H1 (cell line): ENCODE data around the gene GDPD1. TPM values are rescaled to one million over a fixed set of nuclear protein-coding genes. Genes with fewer than 3 reads are reported as not detected.

Source experiments
- CTCF ChIA-PET: fragments of 300-600 bp; sonication (Branson Sonifier 250); formaldehyde crosslinking; loops from one replicate; lab custom pipeline; 2021; ENCODE audit not compliant: partially characterized antibody; lab: Charles Lee
- POLR2A ChIA-PET: fragments of 300-600 bp; sonication (Branson Sonifier 250); formaldehyde crosslinking; loops from one replicate; lab custom pipeline; 2021; ENCODE audit warnings: inconsistent platforms; ENCODE audit not compliant: partially characterized antibody; lab: Charles Lee
- DNase-seq, 2 experiments: peaks; one replicate each; pipeline versions ENCODE4 v3.0.0 to v3.0.0-alpha.2; 2010 to 2022; ENCODE audit warnings: low spot score in 2 of 2, low read depth in 1 of 2, mixed read lengths in 1 of 2
- FAIRE-seq: peaks from 2 replicates; lab custom pipeline; 2011; peaks lifted over from hg19 to GRCh38; lab: Jason Lieb, UNC
- H2AFZ ChIP-seq: 2 replicates; pipeline ENCODE4 v1.8.1; 2012; ENCODE audit warnings: low read length, inconsistent platforms
- H2AK5ac ChIP-seq: 2 replicates; pipeline ENCODE4 v1.6.1; 2013; ENCODE audit warnings: low read depth, low read length
- H2BK120ac ChIP-seq: replicated peaks from 2 replicates; pipeline ENCODE3; 2013; ENCODE audit warnings: low read depth, low read length, inconsistent platforms
- H2BK12ac ChIP-seq: 2 replicates; pipeline ENCODE4 v1.6.1; 2013; ENCODE audit warnings: low read depth, low read length
- H2BK15ac ChIP-seq: 2 replicates; pipeline ENCODE4 v1.6.1; 2013; ENCODE audit warnings: low read length
- H2BK20ac ChIP-seq: 2 replicates; pipeline ENCODE4 v1.6.1; 2013; ENCODE audit warnings: low read length
- H2BK5ac ChIP-seq: 2 replicates; pipeline ENCODE4 v1.6.1; 2013; ENCODE audit warnings: low read depth, low read length
- H3K14ac ChIP-seq: 2 replicates; pipeline ENCODE4 v1.6.1; 2013; ENCODE audit warnings: inconsistent platforms; ENCODE audit not compliant: insufficient read length
- H3K18ac ChIP-seq: 2 replicates; pipeline ENCODE4 v1.6.1; 2013; ENCODE audit warnings: low read length; ENCODE audit errors: extremely low read depth
- H3K23ac ChIP-seq: 2 replicates; pipeline ENCODE4 v1.6.1; 2013; ENCODE audit warnings: inconsistent platforms; ENCODE audit not compliant: insufficient read length
- H3K23me2 ChIP-seq: 2 replicates; pipeline ENCODE4 v1.6.1; 2013; ENCODE audit warnings: low read depth, low read length
- H3K27ac ChIP-seq: 2 replicates; pipeline ENCODE4 v1.6.1; 2011; ENCODE audit warnings: low read depth, low read length, inconsistent platforms
- H3K27me3 ChIP-seq, 4 experiments: replicated peaks in 1 of 4; 1 replicate in 1 of 4; 2 replicates in 3 of 4; pipeline versions ENCODE4 v1.6.1 to v1.8.1; 2011 to 2013; ENCODE audit warnings: low read length in 3 of 4, mild to moderate bottlenecking in 3 of 4, inconsistent platforms in 2 of 4, mixed read lengths in 2 of 4, moderate library complexity in 1 of 4; ENCODE audit not compliant: control insufficient read depth in 3 of 4, insufficient read depth in 3 of 4; ENCODE audit errors: extremely low read depth in 1 of 4
- H3K36me3 ChIP-seq, 4 experiments: 2 replicates each; pipeline versions ENCODE4 v1.6.1 to v1.8.1; 2011 to 2013; ENCODE audit warnings: mild to moderate bottlenecking in 4 of 4, low read length in 3 of 4, moderate library complexity in 2 of 4, control low read depth in 1 of 4, inconsistent platforms in 1 of 4; ENCODE audit not compliant: insufficient read depth in 4 of 4, control insufficient read depth in 2 of 4
- H3K4ac ChIP-seq: replicated peaks from 2 replicates; pipeline ENCODE3; 2013; ENCODE audit warnings: low read length, low read depth, mixed read lengths, inconsistent platforms; ENCODE audit not compliant: insufficient read length
- H3K4me1 ChIP-seq, 4 experiments: replicated peaks in 1 of 4; 1 replicate in 1 of 4; 2 replicates in 3 of 4; pipeline versions ENCODE4 v1.6.1 to v1.8.1; 2011 to 2013; ENCODE audit warnings: low read length in 3 of 4, inconsistent platforms in 2 of 4, mixed read lengths in 1 of 4; ENCODE audit not compliant: insufficient read depth in 4 of 4, control insufficient read depth in 3 of 4
- H3K4me2 ChIP-seq, 2 experiments: 2 replicates each; pipeline versions ENCODE4 v1.6.1 to v1.8.1; 2011 to 2013; ENCODE audit warnings: low read depth in 2 of 2, low read length in 2 of 2, control low read depth in 1 of 2, inconsistent platforms in 1 of 2, mild to moderate bottlenecking in 1 of 2; ENCODE audit not compliant: insufficient read depth in 1 of 2
- H3K4me3 ChIP-seq, 4 experiments: fragments of 200-600, 300-600 bp in 1 of 4; sonication (generic), shearing (Covaris generic), sonication (Bioruptor Twin) in 1 of 4; 2 replicates each; pipeline versions ENCODE4 v1.5.1 to v1.8.1; 2011 to 2016; ENCODE audit warnings: low read length in 4 of 4, low read depth in 3 of 4, control low read depth in 2 of 4, inconsistent platforms in 2 of 4, mild to moderate bottlenecking in 2 of 4, mixed read lengths in 1 of 4, moderate library complexity in 1 of 4; ENCODE audit not compliant: insufficient read depth in 2 of 4; ENCODE audit errors: extremely low read depth in 1 of 4
- H3K56ac ChIP-seq: replicated peaks from 2 replicates; pipeline ENCODE3; 2013; ENCODE audit warnings: low read depth, mild to moderate bottlenecking, mixed read lengths, low read length, inconsistent platforms; ENCODE audit not compliant: insufficient read length
- H3K79me1 ChIP-seq: 2 replicates; pipeline ENCODE4 v1.6.1; 2013; ENCODE audit warnings: low read depth, low read length, control low read depth
- H3K79me2 ChIP-seq, 2 experiments: 2 replicates each; pipeline versions ENCODE4 v1.6.1 to v1.8.1; 2012 to 2013; ENCODE audit warnings: low read length in 2 of 2, mild to moderate bottlenecking in 2 of 2, inconsistent platforms in 1 of 2; ENCODE audit not compliant: insufficient read depth in 2 of 2, control insufficient read depth in 1 of 2
- H3K9ac ChIP-seq, 4 experiments: replicated peaks in 1 of 4; 1 replicate in 1 of 4; 2 replicates in 3 of 4; pipeline versions ENCODE4 v1.6.1 to v1.8.1; 2011 to 2013; ENCODE audit warnings: low read depth in 3 of 4, low read length in 3 of 4, control low read depth in 2 of 4, mild to moderate bottlenecking in 2 of 4, moderate library complexity in 2 of 4, inconsistent platforms in 1 of 4; ENCODE audit errors: extremely low read depth in 1 of 4
- H3K9me3 ChIP-seq, 2 experiments: 2 replicates each; pipeline versions ENCODE4 v1.6.1 to v1.8.1; 2012 to 2013; ENCODE audit warnings: mild to moderate bottlenecking in 2 of 2, moderate library complexity in 2 of 2, control low read depth in 1 of 2, inconsistent platforms in 1 of 2, low read depth in 1 of 2, low read length in 1 of 2, mixed read lengths in 1 of 2; ENCODE audit not compliant: insufficient read depth in 2 of 2
- H4K20me1 ChIP-seq, 2 experiments: replicated peaks in 1 of 2; 2 replicates each; pipeline versions ENCODE3 to v1.8.1; 2011 to 2013; ENCODE audit warnings: inconsistent platforms in 2 of 2, low read length in 2 of 2, mild to moderate bottlenecking in 1 of 2; ENCODE audit not compliant: insufficient read depth in 2 of 2, control insufficient read depth in 1 of 2
- H4K5ac ChIP-seq: 2 replicates; pipeline ENCODE4 v1.6.1; 2013; ENCODE audit warnings: low read length, low read depth, mixed read lengths, inconsistent platforms; ENCODE audit not compliant: insufficient read length
- H4K8ac ChIP-seq: 2 replicates; pipeline ENCODE4 v1.8.0; 2013; ENCODE audit warnings: mild to moderate bottlenecking, moderate library complexity, low read length, inconsistent platforms; ENCODE audit not compliant: insufficient read depth; ENCODE audit errors: extremely low read depth
- H4K91ac ChIP-seq: replicated peaks from 2 replicates; pipeline ENCODE3; 2013; ENCODE audit warnings: low read length, mixed read lengths, inconsistent platforms; ENCODE audit not compliant: insufficient read length
- CEBPB ChIP-seq: IDR thresholded peaks from 2 replicates; pipeline ENCODE4 v1.6.1; 2012; ENCODE audit warnings: low read depth, low read length
- CHD1 ChIP-seq: IDR thresholded peaks from 2 replicates; pipeline ENCODE4 v1.6.1; 2012; ENCODE audit warnings: low read depth, low read length, improper control_type of control experiment
- CHD2 ChIP-seq: IDR thresholded peaks from 2 replicates; pipeline ENCODE4 v1.6.1; 2012; ENCODE audit warnings: low read length, improper control_type of control experiment
- CREB1 ChIP-seq: IDR thresholded peaks from 2 replicates; pipeline ENCODE4 v1.6.1; 2012; ENCODE audit warnings: inconsistent platforms
- EP300 ChIP-seq, 2 experiments: IDR thresholded peaks; 1 replicate in 1 of 2; 2 replicates in 1 of 2; pipeline ENCODE4 v1.6.1; 2011 to 2012; ENCODE audit warnings: low read depth in 2 of 2, low read length in 2 of 2, mild to moderate bottlenecking in 2 of 2, borderline replicate concordance in 1 of 2, inconsistent platforms in 1 of 2, moderate library complexity in 1 of 2
- FOSL1 ChIP-seq: IDR thresholded peaks from 2 replicates; pipeline ENCODE4 v1.6.1; 2011; ENCODE audit warnings: mild to moderate bottlenecking, low read depth, low read length, moderate library complexity; ENCODE audit not compliant: insufficient read depth
- GABPA ChIP-seq: IDR thresholded peaks from 2 replicates; pipeline ENCODE4 v1.6.1; 2011; ENCODE audit warnings: mild to moderate bottlenecking, low read length, moderate library complexity, borderline replicate concordance; ENCODE audit not compliant: insufficient read depth
- HDAC6 ChIP-seq: IDR thresholded peaks from one replicate; pipeline ENCODE4 v1.7.1; 2012; ENCODE audit warnings: low read depth, mild to moderate bottlenecking, inconsistent platforms, low read length, moderate library complexity
- NRF1 ChIP-seq: IDR thresholded peaks from 2 replicates; pipeline ENCODE4 v1.6.1; 2011; ENCODE audit warnings: mild to moderate bottlenecking, low read depth, low read length, improper control_type of control experiment
- POLR2A ChIP-seq, 2 experiments: IDR thresholded peaks; 1 replicate in 1 of 2; 2 replicates in 1 of 2; pipeline ENCODE4 v1.6.1; 2011; ENCODE audit warnings: low read depth in 2 of 2, low read length in 2 of 2, mild to moderate bottlenecking in 2 of 2; ENCODE audit errors: control extremely low read depth in 1 of 2
- POU5F1 ChIP-seq: IDR thresholded peaks from 2 replicates; pipeline ENCODE4 v1.6.1; 2011; ENCODE audit warnings: low read depth, mild to moderate bottlenecking, low read length, moderate library complexity
- SIN3A ChIP-seq, 2 experiments: IDR thresholded peaks in 1 of 2; conservative IDR thresholded peaks in 1 of 2; 2 replicates each; pipeline ENCODE4 v1.6.1; 2011 to 2012; ENCODE audit warnings: low read length in 2 of 2, improper control_type of control experiment in 1 of 2, low read depth in 1 of 2, mild to moderate bottlenecking in 1 of 2
- SUZ12 ChIP-seq: fragments of 200-600 bp; sonication (generic); IDR thresholded peaks from 2 replicates; pipeline ENCODE4 v1.6.1; 2012; ENCODE audit warnings: mild to moderate bottlenecking, inconsistent platforms, low read length, moderate library complexity, mixed read lengths
- TCF12 ChIP-seq: IDR thresholded peaks from 2 replicates; pipeline ENCODE4 v1.6.1; 2011; ENCODE audit warnings: low read depth, mild to moderate bottlenecking, low read length
- YY1 ChIP-seq: IDR thresholded peaks from 2 replicates; pipeline ENCODE4 v1.6.1; 2011; ENCODE audit warnings: low read depth, mild to moderate bottlenecking, low read length
- ZNF274 ChIP-seq: IDR thresholded peaks from 2 replicates; pipeline ENCODE4 v1.7.0; 2012; ENCODE audit warnings: low read length, borderline replicate concordance; ENCODE audit errors: extremely low read depth
- WGBS, 2 experiments: shearing (Covaris generic) in 1 of 2; methylation state at CpG; one replicate each; pipeline versions ENCODE4 v1.1.6 to v1.1.7; 2013 to 2015; ENCODE audit warnings: low lambda C conversion rate in 2 of 2, mixed read lengths in 2 of 2, inconsistent platforms in 1 of 2, low coverage in 1 of 2, missing lambda C conversion rate in 1 of 2; ENCODE audit not compliant: insufficient replicate concordance in 2 of 2, insufficient coverage in 1 of 2, insufficient read length in 1 of 2; ENCODE audit errors: extremely low coverage in 1 of 2, missing lambda C conversion rate in 1 of 2; 5-methylcytosine and 5-hydroxymethylcytosine counted together
- polyA plus RNA-seq, 7 experiments: library from polyadenylated mRNA; depleted of rRNA in 3 of 7; stranded (reverse) in 5 of 7; unstranded in 2 of 7; fragments of >200 nt in 5 of 7; fragments of 200-250 nt in 2 of 7; gene quantifications; 1 replicate in 5 of 7; 2 replicates in 1 of 7; 4 replicates in 1 of 7; pipeline versions ENCODE4 v1.2.1 to v1.2.3, GENCODE V29; 2011 to 2013; ENCODE audit warnings: missing spikeins in 2 of 7, mixed read lengths in 2 of 7
- total RNA-seq: library from RNA; stranded (reverse); fragmentation: NEBNext Ultra II Directional; extraction: Animal tissue kit (Norgen Biotek cat#: 25700); gene quantifications from 2 replicates; pipeline ENCODE4 v1.2.1, GENCODE V29; 2021

The GDPD1 gene
- total and polyA plus RNA-seq, 2 of the 8 experiments (the other 6 are each of a cell fraction or from before 2014, with no cell fraction given), result 3.2 to 7.7 TPM

DNA sequence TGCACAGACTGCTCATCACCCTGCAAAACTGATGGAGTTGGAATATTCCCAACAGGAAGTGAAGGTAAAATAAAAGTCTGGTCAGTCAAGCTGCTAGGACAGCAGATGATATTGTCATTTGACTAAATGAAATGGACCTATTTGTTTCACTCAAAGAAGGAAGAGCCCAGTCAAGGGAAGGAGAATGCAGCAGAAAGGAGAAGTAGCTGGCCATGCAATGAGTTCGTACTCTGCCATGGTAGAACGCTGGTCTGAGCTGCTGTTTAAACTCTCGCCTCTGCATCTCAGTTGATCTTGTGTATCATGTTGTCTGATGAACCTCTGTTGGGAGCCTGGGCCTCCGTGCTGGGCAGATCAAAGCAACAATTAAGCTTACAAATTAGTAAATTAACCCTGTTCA lies 95.6 kb downstream of the GDPD1 start:
- H2BK5ac ChIP-seq, result no peak overlapping the region
- no peak for TF ChIP-seq ZNF274
- no peak for TF ChIP-seq POLR2A (IDR thresholded peaks at IDR 0.05; ENCODE audit: control extremely low read depth in 1 of 2, low read depth in 2 of 2, low read length in 2 of 2)
- TF ChIP-seq SUZ12, result no peak
- TF ChIP-seq TCF12, result no peak
- no peak for TF ChIP-seq FOSL1
- TF ChIP-seq NRF1, result no peak
- TF ChIP-seq CHD2, result no peak
- no peak for TF ChIP-seq CREB1
- no peak for TF ChIP-seq GABPA
- no peak for TF ChIP-seq HDAC6
- no peak for TF ChIP-seq CEBPB
- TF ChIP-seq POU5F1, result no peak
- TF ChIP-seq CHD1, result no peak
- TF ChIP-seq SIN3A (conservative IDR thresholded peaks at IDR 0.05 in 1 of 2, IDR thresholded peaks at IDR 0.05 in 1 of 2; ENCODE audit: low read depth in 1 of 2, low read length in 2 of 2), result no peak
- no peak for TF ChIP-seq EP300 (IDR thresholded peaks at IDR 0.05; ENCODE audit: borderline replicate concordance in 1 of 2, low read depth in 2 of 2, low read length in 2 of 2)
- TF ChIP-seq YY1, result no peak

More for the DNA sequence above, 95.6 kb downstream of the GDPD1 start:
- no peaks in the 10 kb centered on the region for H3K36me3 ChIP-seq
- H4K8ac ChIP-seq, result no peak overlapping the region
- H3K56ac ChIP-seq, result no peak overlapping the region
- no peak overlapping the region for H3K18ac ChIP-seq
- no peak overlapping the region for H2AFZ ChIP-seq
- no peaks in the 10 kb centered on the region for H3K27me3 ChIP-seq
- no peak for DNase-seq
- no peak overlapping the region for H3K4ac ChIP-seq
- no peak overlapping the region for H4K91ac ChIP-seq
- no peak overlapping the region for H3K14ac ChIP-seq
- POLR2A ChIA-PET, result no interaction called here
- H4K20me1 ChIP-seq, result no peaks in the 10 kb centered on the region
- no peak overlapping the region for H3K27ac ChIP-seq
- H3K9me3 ChIP-seq, result no peaks in the 10 kb centered on the region
- CTCF ChIA-PET, result interaction anchor here (0.6 to 18.5 kb wide), 25 partner anchors 9 to 1926 kb away, joined by 3 to 299 read pairs (median 3); no protein-coding TSS in a partner anchor
- FAIRE-seq, result no peak
- no peaks in the 10 kb centered on the region for H3K79me2 ChIP-seq
- no peak overlapping the region for H2BK12ac ChIP-seq
- no peak overlapping the region for H2BK120ac ChIP-seq
- no peaks in the 10 kb centered on the region for H3K79me1 ChIP-seq
- H3K4me2 ChIP-seq, result no peak overlapping the region
- H3K4me3 ChIP-seq, result no peak overlapping the region
- no peak overlapping the region for H4K5ac ChIP-seq
- H3K23ac ChIP-seq, result no peak overlapping the region
- no peak overlapping the region for H2AK5ac ChIP-seq
- H2BK20ac ChIP-seq, result no peak overlapping the region
- H3K4me1 ChIP-seq, result no peaks in the 10 kb centered on the region
- H2BK15ac ChIP-seq, result no peak overlapping the region
- 90% methylated on average over 4 of the region's 4 CpGs; no CpG with 5 or more reads in 1 of the 2 experiments for WGBS, 2 experiments
- H3K23me2 ChIP-seq, result no peaks in the 10 kb centered on the region
- H3K9ac ChIP-seq, result no peak overlapping the region
